Thyroid gland (tissue), 4 donors: Measurements from ENCODE around the gene CECR2.

Source experiments
- POLR2A ChIP-seq, 2 donors: fragments of 450-650 bp; IDR thresholded peaks; one replicate each; pipeline ENCODE4 v1.6.1; 2017; ENCODE audit warnings: antibody characterized with exemption in 2 of 2, mild to moderate bottlenecking in 2 of 2, moderate library complexity in 1 of 2
- TF ChIP-seq, protein P1 (sequence below), 6 experiments: fragments of 200-600 bp in 3 of 6; fragments of 450-650 bp in 3 of 6; sonication (generic) in 3 of 6; IDR thresholded peaks; one replicate each; pipeline ENCODE4 v1.5.1; 2016 to 2019; ENCODE audit warnings: antibody characterized with exemption in 6 of 6, mild to moderate bottlenecking in 2 of 6, inconsistent platforms in 1 of 6, moderate library complexity in 1 of 6

DNA sequence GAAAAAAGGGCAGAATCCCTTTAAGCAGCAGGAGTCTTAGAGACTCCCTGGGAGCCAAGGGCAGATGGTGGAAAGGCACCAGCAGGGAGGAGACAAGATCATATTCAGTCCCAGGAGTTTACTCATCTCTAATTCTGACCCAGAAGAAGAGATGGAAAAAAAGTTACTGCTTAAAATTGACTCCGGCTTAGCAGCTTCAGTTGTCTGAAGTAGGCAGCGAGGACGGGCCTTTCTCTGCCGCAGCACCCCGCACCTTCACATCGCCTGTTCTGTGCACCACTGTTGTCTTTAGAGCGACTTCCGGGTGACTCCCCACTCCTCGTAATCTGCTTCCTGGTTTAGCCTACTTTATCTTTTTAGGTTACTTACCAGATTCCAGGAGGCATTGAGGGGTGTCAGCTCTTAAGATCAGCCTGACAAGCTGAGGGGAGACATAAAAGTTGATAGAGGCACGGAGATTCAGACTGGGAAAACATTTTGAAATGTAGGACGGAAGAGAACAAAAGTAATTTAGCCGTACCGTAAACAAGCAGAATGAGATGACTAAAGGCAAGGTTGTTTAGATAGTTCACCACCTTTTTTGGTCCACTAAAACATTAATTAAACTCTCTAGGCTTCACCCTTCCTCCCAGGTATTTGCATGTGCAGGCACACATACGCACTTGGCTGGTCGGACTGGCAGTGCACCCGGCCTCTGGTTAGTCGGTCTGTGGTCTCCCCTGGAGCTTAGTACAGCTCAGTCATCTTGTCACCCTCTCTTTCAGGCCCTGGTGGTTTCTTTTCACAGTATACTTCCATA lies 74.3 kb downstream of the CECR2 start:
- TF ChIP-seq, protein P1, sequence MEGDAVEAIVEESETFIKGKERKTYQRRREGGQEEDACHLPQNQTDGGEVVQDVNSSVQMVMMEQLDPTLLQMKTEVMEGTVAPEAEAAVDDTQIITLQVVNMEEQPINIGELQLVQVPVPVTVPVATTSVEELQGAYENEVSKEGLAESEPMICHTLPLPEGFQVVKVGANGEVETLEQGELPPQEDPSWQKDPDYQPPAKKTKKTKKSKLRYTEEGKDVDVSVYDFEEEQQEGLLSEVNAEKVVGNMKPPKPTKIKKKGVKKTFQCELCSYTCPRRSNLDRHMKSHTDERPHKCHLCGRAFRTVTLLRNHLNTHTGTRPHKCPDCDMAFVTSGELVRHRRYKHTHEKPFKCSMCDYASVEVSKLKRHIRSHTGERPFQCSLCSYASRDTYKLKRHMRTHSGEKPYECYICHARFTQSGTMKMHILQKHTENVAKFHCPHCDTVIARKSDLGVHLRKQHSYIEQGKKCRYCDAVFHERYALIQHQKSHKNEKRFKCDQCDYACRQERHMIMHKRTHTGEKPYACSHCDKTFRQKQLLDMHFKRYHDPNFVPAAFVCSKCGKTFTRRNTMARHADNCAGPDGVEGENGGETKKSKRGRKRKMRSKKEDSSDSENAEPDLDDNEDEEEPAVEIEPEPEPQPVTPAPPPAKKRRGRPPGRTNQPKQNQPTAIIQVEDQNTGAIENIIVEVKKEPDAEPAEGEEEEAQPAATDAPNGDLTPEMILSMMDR (IDR thresholded peaks at IDR 0.05) = no peak
- no peak for TF ChIP-seq POLR2A (IDR thresholded peaks at IDR 0.05)
